GM12878 (cell line): ENCODE results near the gene SVIL. TPM values are rescaled to one million over a fixed set of nuclear protein-coding genes. Genes with fewer than 3 reads are reported as not detected.
A peak's percentile ranks its signal among the peaks of the same experiment; 100 is the strongest.

Experiments used
- ATF7 ChIP-seq: fragments of 450-650 bp; IDR thresholded peaks from 2 replicates; pipeline ENCODE4 v1.6.1; 2016; ENCODE audit warnings: low read depth, mild to moderate bottlenecking
- CBX3 ChIP-seq: fragments of 200-600 bp; sonication (generic); IDR thresholded peaks from 2 replicates; pipeline ENCODE4 v1.6.1; 2016; ENCODE audit warnings: low read depth, borderline replicate concordance
- CBX5 ChIP-seq: sonication (generic); IDR thresholded peaks from 2 replicates; pipeline ENCODE4 v1.6.1; 2016; ENCODE audit warnings: low read depth, moderate library complexity, mild to moderate bottlenecking, inconsistent platforms
- CHD1 ChIP-seq: IDR thresholded peaks from 2 replicates; pipeline ENCODE4 v1.6.1; 2012; ENCODE audit warnings: low read depth, low read length, improper control_type of control experiment
- CHD2 ChIP-seq: IDR thresholded peaks from 2 replicates; pipeline ENCODE4 v1.6.1; 2011; ENCODE audit warnings: low read depth, low read length, improper control_type of control experiment, borderline replicate concordance
- E2F8 ChIP-seq: fragments of 450-650 bp; IDR thresholded peaks from 2 replicates; pipeline ENCODE4 v1.6.1; 2018; ENCODE audit warnings: mild to moderate bottlenecking, low read depth, moderate library complexity; ENCODE audit not compliant: partially characterized antibody
- ETV6 ChIP-seq, 2 experiments: fragments of 450-650 bp in 1 of 2; IDR thresholded peaks in 1 of 2; conservative IDR thresholded peaks in 1 of 2; 2 replicates each; pipeline ENCODE4 v1.6.1; 2014; ENCODE audit warnings: antibody characterized with exemption in 1 of 2, borderline replicate concordance in 1 of 2, low read depth in 1 of 2, mild to moderate bottlenecking in 1 of 2, moderate library complexity in 1 of 2
- IRF5 ChIP-seq: fragments of 450-650 bp; IDR thresholded peaks from 2 replicates; pipeline ENCODE4 v1.6.1; 2017; ENCODE audit warnings: borderline replicate concordance
- KAT2A ChIP-seq: conservative IDR thresholded peaks from 2 replicates; pipeline ENCODE4 v1.6.1; 2011; ENCODE audit warnings: low read depth, low read length; ENCODE audit not compliant: control insufficient read depth
- LARP7 ChIP-seq: fragments of 450-650 bp; IDR thresholded peaks from 2 replicates; pipeline ENCODE4 v1.6.1; 2017; ENCODE audit warnings: mild to moderate bottlenecking
- MTA2 ChIP-seq: fragments of 450-650 bp; IDR thresholded peaks from 2 replicates; pipeline ENCODE4 v1.6.1; 2016; ENCODE audit warnings: low read depth, mild to moderate bottlenecking, moderate library complexity
- NFXL1 ChIP-seq: fragments of 450-650 bp; IDR thresholded peaks from 2 replicates; pipeline ENCODE4 v1.6.1; 2017; ENCODE audit warnings: antibody characterized with exemption, mild to moderate bottlenecking, borderline replicate concordance
- POLR2A ChIP-seq: IDR thresholded peaks from 2 replicates; pipeline ENCODE4 v1.6.1; 2011; ENCODE audit warnings: low read depth, mild to moderate bottlenecking, low read length
- POU2F2 ChIP-seq: IDR thresholded peaks from 3 replicates; pipeline ENCODE4 v1.6.1; 2011; ENCODE audit warnings: low read depth, mild to moderate bottlenecking, low read length, borderline replicate concordance
- PRDM15 ChIP-seq: fragments of 450-650 bp; formaldehyde crosslinking; IDR thresholded peaks from 2 replicates; pipeline ENCODE4 v1.4.0; 2020; ENCODE audit warnings: mild to moderate bottlenecking, moderate library complexity
- SUZ12 ChIP-seq: fragments of 200-600 bp; sonication (generic); IDR thresholded peaks from one replicate; pipeline ENCODE4 v1.6.1; 2018; ENCODE audit warnings: antibody characterized with exemption, mild to moderate bottlenecking; ENCODE audit not compliant: unreplicated experiment
- TBL1XR1 ChIP-seq: IDR thresholded peaks from 2 replicates; pipeline ENCODE4 v1.6.1; 2012; ENCODE audit warnings: low read depth, low read length, improper control_type of control experiment
- USF2 ChIP-seq: IDR thresholded peaks from 2 replicates; pipeline ENCODE4 v1.6.1; 2011; ENCODE audit warnings: low read depth, low read length, improper control_type of control experiment, borderline replicate concordance
- YBX1 ChIP-seq: fragments of 450-650 bp; IDR thresholded peaks from 2 replicates; pipeline ENCODE4 v1.6.1; 2016; ENCODE audit warnings: antibody characterized with exemption
- ZNF207 ChIP-seq: fragments of 450-650 bp; IDR thresholded peaks from 2 replicates; pipeline ENCODE4 v1.6.1; 2014; ENCODE audit warnings: antibody characterized with exemption, mild to moderate bottlenecking, borderline replicate concordance
- ZSCAN29 ChIP-seq: fragments of 450-650 bp; IDR thresholded peaks from 2 replicates; pipeline ENCODE4 v1.6.1; 2017; ENCODE audit warnings: mild to moderate bottlenecking, moderate library complexity
- polyA plus RNA-seq, 11 experiments: library from polyadenylated mRNA; depleted of rRNA in 4 of 11; unstranded in 6 of 11; stranded (reverse) in 5 of 11; fragments of >200 nt; fragmentation: Nextera tagmentation in 4 of 11; fragmentation: Illumina TruSeq in 1 of 11; extraction: Ambion mirVana in 4 of 11; extraction: Trizol in 1 of 11; gene quantifications; 1 replicate in 1 of 11; 2 replicates in 10 of 11; pipeline versions ENCODE4 v1.2.1 to v1.2.3, GENCODE V29; 2011 to 2016; ENCODE audit warnings: inconsistent platforms in 2 of 11, missing spikeins in 2 of 11, low read depth in 1 of 11
- total RNA-seq, 4 experiments: library from RNA; depleted of rRNA in 3 of 4; stranded (reverse); fragments of >200 nt in 3 of 4; fragmentation: Illumina TruSeq in 1 of 4; extraction: Trizol in 1 of 4; gene quantifications; 2 replicates each; pipeline versions ENCODE4 v1.2.1 to v1.2.3, GENCODE V29; 2013 to 2021

The SVIL gene
- total and polyA plus RNA-seq, 10 of the 15 experiments (the other 5 are each of a cell fraction or from before 2014, with no cell fraction given) = 0.22 to 1.9 (median 0.87) TPM

GRCh38 chr10:29658984-29659965 is 24.5 kb upstream of the SVIL start (continued):
- TF ChIP-seq ATF7 (peak; percentile 93), CBX3 (no peak), TBL1XR1 (peak; percentile 87; the same call in 1 of the 2 replicates), CHD2 (peak; percentile 86), POLR2A (no peak), NFXL1 (no peak), LARP7 (no peak), PRDM15 (no peak), ZSCAN29 (no peak), E2F8 (no peak), CBX5 (0 out of 2 replicates have a peak, but pooled peaks have one; percentile 32), POU2F2 (peak; percentile 70; the same call in 1 of the 3 replicates), KAT2A (no peak), USF2 (no peak), ETV6 (conservative IDR thresholded peaks at IDR 0.05 in 1 of 2, IDR thresholded peaks at IDR 0.05 in 1 of 2; ENCODE audit: borderline replicate concordance in 1 of 2, low read depth in 1 of 2) (peak in 1 of 2 experiments; percentile 39; a peak in 1 of 4 replicates), SUZ12 (no peak), ZNF207 (no peak), CHD1 (no peak), IRF5 (no peak), MTA2 (peak; percentile 97), YBX1 (no peak)
